Mesendoderm (in vitro differentiated cells): ENCODE measurements around the gene WNT16.

Source experiments
- DNase-seq: peaks from one replicate; pipeline ENCODE4 v3.0.0; 2013
- H2AK5ac ChIP-seq: 2 replicates; pipeline ENCODE4 v1.6.1; 2013; ENCODE audit warnings: low read length, inconsistent platforms
- H2BK120ac ChIP-seq: 2 replicates; pipeline ENCODE4 v1.6.1; 2013; ENCODE audit warnings: low read depth, mild to moderate bottlenecking, low read length, moderate library complexity, mixed read lengths
- H2BK15ac ChIP-seq: replicated peaks from 2 replicates; pipeline ENCODE4 v1.6.1; 2013; ENCODE audit warnings: low read depth, mild to moderate bottlenecking, moderate library complexity
- H2BK5ac ChIP-seq: 2 replicates; pipeline ENCODE4 v1.6.1; 2013; ENCODE audit warnings: low read length, inconsistent platforms
- H3K18ac ChIP-seq: 2 replicates; pipeline ENCODE4 v1.6.1; 2013; ENCODE audit warnings: mild to moderate bottlenecking, low read length, mixed read lengths
- H3K23ac ChIP-seq: one replicate; pipeline ENCODE4 v1.6.1; 2013; ENCODE audit warnings: low read length
- H3K27ac ChIP-seq: 2 replicates; pipeline ENCODE4 v1.5.1; 2013; ENCODE audit warnings: low read depth, mild to moderate bottlenecking, inconsistent platforms, low read length, moderate library complexity
- H3K27me3 ChIP-seq: 2 replicates; pipeline ENCODE4 v1.6.1; 2013; ENCODE audit warnings: low read length, control low read depth, mild to moderate bottlenecking, inconsistent platforms; ENCODE audit not compliant: insufficient read depth, poor library complexity
- H3K36me3 ChIP-seq: 2 replicates; pipeline ENCODE4 v1.6.1; 2013; ENCODE audit warnings: low read length, inconsistent platforms; ENCODE audit not compliant: control insufficient read depth, insufficient read depth
- H3K4ac ChIP-seq: one replicate; pipeline ENCODE4 v1.6.1; 2013; ENCODE audit warnings: low read depth, mild to moderate bottlenecking, low read length, moderate library complexity
- H3K4me1 ChIP-seq: 2 replicates; pipeline ENCODE4 v1.6.1; 2013; ENCODE audit warnings: low read depth, low read length, inconsistent platforms; ENCODE audit not compliant: control insufficient read depth
- H3K4me2 ChIP-seq: 2 replicates; pipeline ENCODE4 v1.6.1; 2013; ENCODE audit warnings: low read length
- H3K4me3 ChIP-seq: 2 replicates; pipeline ENCODE4 v1.5.1; 2013; ENCODE audit warnings: mild to moderate bottlenecking, low read length
- H3K56ac ChIP-seq: one replicate; pipeline ENCODE4 v1.6.1; 2013; ENCODE audit warnings: low read length
- H3K79me1 ChIP-seq: 2 replicates; pipeline ENCODE4 v1.6.1; 2013; ENCODE audit warnings: low read length, inconsistent platforms
- H3K79me2 ChIP-seq: 2 replicates; pipeline ENCODE4 v1.6.1; 2013; ENCODE audit warnings: mild to moderate bottlenecking, low read length; ENCODE audit not compliant: control insufficient read depth, insufficient read depth
- H3K9ac ChIP-seq: 2 replicates; pipeline ENCODE4 v1.6.1; 2013; ENCODE audit warnings: low read length, inconsistent platforms
- H4K5ac ChIP-seq: one replicate; pipeline ENCODE4 v1.6.1; 2013; ENCODE audit warnings: low read length
- H4K8ac ChIP-seq: one replicate; pipeline ENCODE4 v1.6.1; 2013; ENCODE audit warnings: low read depth, mild to moderate bottlenecking, control low read depth, low read length, moderate library complexity
- WGBS: extraction: QIAGEN DNeasy Blood & Tissue Kit; methylation state at CpG from one replicate; pipeline ENCODE4 v1.1.7; 2013; ENCODE audit warnings: low lambda C conversion rate, missing lambda C conversion rate; ENCODE audit not compliant: insufficient coverage; ENCODE audit errors: extremely low coverage; 5-methylcytosine and 5-hydroxymethylcytosine counted together

The WNT16 gene

GRCh38 chr7:121341933-121342332, 13.1 kb downstream of the WNT16 start:
- H3K9ac ChIP-seq = no peak overlapping the region
- no peak overlapping the region for H3K4ac ChIP-seq
- H4K8ac ChIP-seq = no peak overlapping the region
- H2BK5ac ChIP-seq = no peak overlapping the region
- no peak overlapping the region for H3K56ac ChIP-seq
- no peaks in the 10 kb centered on the region for H3K4me1 ChIP-seq
- no peak overlapping the region for H4K5ac ChIP-seq
- no peaks in the 10 kb centered on the region for H3K36me3 ChIP-seq
- H2AK5ac ChIP-seq = no peak overlapping the region
- no peak overlapping the region for H3K4me2 ChIP-seq
- DNase-seq = no peak
- no peaks in the 10 kb centered on the region for H3K79me1 ChIP-seq
- H3K4me3 ChIP-seq = no peak overlapping the region
- no peak overlapping the region for H2BK15ac ChIP-seq
- H3K27ac ChIP-seq = no peak overlapping the region
- no peak overlapping the region for H3K18ac ChIP-seq
- H3K79me2 ChIP-seq = no peaks in the 10 kb centered on the region
- no peak overlapping the region for H3K23ac ChIP-seq
- no peak overlapping the region for H2BK120ac ChIP-seq
- no peaks in the 10 kb centered on the region for H3K27me3 ChIP-seq

DNA sequence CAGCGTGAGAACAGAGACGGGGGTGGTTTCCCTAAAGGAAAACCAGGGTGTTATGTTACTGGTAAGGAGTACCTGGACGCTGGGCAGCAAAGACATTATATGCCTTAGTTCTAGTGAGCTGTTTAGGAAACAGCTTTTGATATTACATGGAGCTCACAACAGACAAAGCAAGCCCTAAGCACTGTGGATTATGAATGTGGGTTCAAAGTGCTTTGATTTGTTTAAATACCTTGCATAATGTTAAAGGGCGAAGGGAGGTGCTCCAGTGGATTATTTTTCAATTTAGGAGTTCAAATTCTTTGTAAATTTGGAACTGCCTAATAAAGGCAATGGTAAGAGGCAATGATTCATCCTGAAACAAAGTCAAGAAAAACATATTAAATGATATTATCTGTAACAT, 13.8 kb downstream of the WNT16 start:
- DNase-seq = no peak
- no peak overlapping the region for H3K4me3 ChIP-seq
- H3K56ac ChIP-seq = no peak overlapping the region
- no peak overlapping the region for H2AK5ac ChIP-seq
- no peak overlapping the region for H3K4ac ChIP-seq
- no peak overlapping the region for H3K27ac ChIP-seq
- H3K79me1 ChIP-seq = no peaks in the 10 kb centered on the region
- WGBS = no CpG with 5 or more reads among the region's 4 CpGs
- H3K23ac ChIP-seq = no peak overlapping the region
- no peak overlapping the region for H2BK5ac ChIP-seq
- H3K4me2 ChIP-seq = no peak overlapping the region
- no peaks in the 10 kb centered on the region for H3K36me3 ChIP-seq
- no peak overlapping the region for H2BK15ac ChIP-seq
- no peak overlapping the region for H4K5ac ChIP-seq
- H3K18ac ChIP-seq = no peak overlapping the region
- no peaks in the 10 kb centered on the region for H3K4me1 ChIP-seq
- no peaks in the 10 kb centered on the region for H3K79me2 ChIP-seq
- no peaks in the 10 kb centered on the region for H3K27me3 ChIP-seq
- no peak overlapping the region for H2BK120ac ChIP-seq
- no peak overlapping the region for H4K8ac ChIP-seq
- no peak overlapping the region for H3K9ac ChIP-seq

DNA sequence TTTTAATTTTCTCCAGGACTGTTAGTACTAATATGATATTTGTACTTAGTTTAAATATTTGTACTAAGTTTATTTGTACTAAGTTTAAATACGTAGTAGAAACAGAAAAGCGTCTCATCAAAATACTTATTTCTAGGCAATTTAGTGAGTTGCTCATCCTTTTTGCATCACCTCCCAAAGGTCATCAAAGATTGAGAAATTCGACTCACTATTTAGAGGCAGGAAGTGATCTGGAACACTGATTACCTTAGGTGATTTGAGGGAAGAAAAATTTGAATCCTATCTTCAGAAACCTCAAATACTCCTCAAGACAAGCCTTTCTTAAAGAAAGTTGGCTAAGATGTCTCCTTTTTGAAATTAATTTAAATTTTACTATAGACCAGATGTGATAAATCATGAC, 14.5 kb downstream of the WNT16 start:
- H3K79me1 ChIP-seq = no peaks in the 10 kb centered on the region
- DNase-seq = no peak
- no peak overlapping the region for H3K4me2 ChIP-seq
- H3K9ac ChIP-seq = no peak overlapping the region
- no peaks in the 10 kb centered on the region for H3K4me1 ChIP-seq
- H3K18ac ChIP-seq = no peak overlapping the region
- no peaks in the 10 kb centered on the region for H3K79me2 ChIP-seq
- no peaks in the 10 kb centered on the region for H3K27me3 ChIP-seq
- H2AK5ac ChIP-seq = no peak overlapping the region
- no CpG with 5 or more reads among the region's 3 CpGs for WGBS
- H3K4ac ChIP-seq = no peak overlapping the region
- H3K4me3 ChIP-seq = no peak overlapping the region
- no peak overlapping the region for H4K5ac ChIP-seq
- no peak overlapping the region for H4K8ac ChIP-seq
- no peaks in the 10 kb centered on the region for H3K36me3 ChIP-seq
- H2BK15ac ChIP-seq = no peak overlapping the region
- no peak overlapping the region for H2BK5ac ChIP-seq
- H2BK120ac ChIP-seq = no peak overlapping the region
- H3K23ac ChIP-seq = no peak overlapping the region
- H3K27ac ChIP-seq = no peak overlapping the region
- no peak overlapping the region for H3K56ac ChIP-seq

- Histone ChIP-seq H2BK5ac (no peak overlapping the region), H2AK5ac (no peak overlapping the region), H3K79me2 (no peaks in the 10 kb centered on the region), H3K56ac (no peak overlapping the region), H3K23ac (no peak overlapping the region), H3K36me3 (no peaks in the 10 kb centered on the region), H3K4me2 (no peak overlapping the region), H3K79me1 (no peaks in the 10 kb centered on the region), H2BK120ac (no peak overlapping the region), H3K4me1 (no peaks in the 10 kb centered on the region), H3K27me3 (no peaks in the 10 kb centered on the region), H3K27ac (no peak overlapping the region), H3K4ac (no peak overlapping the region), H3K4me3 (no peak overlapping the region), H4K8ac (no peak overlapping the region), H2BK15ac (no peak overlapping the region), H4K5ac (no peak overlapping the region), H3K9ac (no peak overlapping the region), H3K18ac (no peak overlapping the region)
- no CpG with 5 or more reads among the region's 2 CpGs for WGBS
- no peak for DNase-seq
Measured at GRCh38 chr7:121344093-121344492, 15.3 kb downstream of the WNT16 start.

DNA sequence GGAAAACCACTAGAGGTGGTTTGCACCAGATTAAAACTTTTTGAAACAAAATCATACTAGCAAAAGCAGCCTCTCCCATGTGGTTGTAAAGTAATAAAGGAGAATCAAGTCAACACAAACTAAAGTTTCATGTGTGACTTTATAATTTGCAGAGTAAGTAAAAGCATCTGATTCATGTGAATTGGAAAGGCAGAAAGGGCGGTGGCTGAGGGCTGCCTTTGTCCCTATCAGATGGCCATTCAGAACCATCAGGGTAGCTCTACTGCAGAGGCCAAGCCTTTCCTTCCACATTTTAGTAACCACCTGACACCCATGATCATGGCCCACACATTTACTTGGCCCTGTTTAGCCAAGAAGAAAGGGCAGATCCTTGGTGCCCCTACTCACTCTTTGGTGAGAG, 15.7 kb downstream of the WNT16 start:
- H4K5ac ChIP-seq = no peak overlapping the region
- H3K4me3 ChIP-seq = no peak overlapping the region
- no peak overlapping the region for H3K27ac ChIP-seq
- no peak overlapping the region for H3K4me2 ChIP-seq
- no peak for DNase-seq
- no peaks in the 10 kb centered on the region for H3K36me3 ChIP-seq
- no peak overlapping the region for H2AK5ac ChIP-seq
- H2BK120ac ChIP-seq = no peak overlapping the region
- H3K56ac ChIP-seq = no peak overlapping the region
- no peak overlapping the region for H2BK5ac ChIP-seq
- no peak overlapping the region for H4K8ac ChIP-seq
- H3K79me2 ChIP-seq = no peaks in the 10 kb centered on the region
- H3K9ac ChIP-seq = no peak overlapping the region
- H3K18ac ChIP-seq = no peak overlapping the region
- no CpG with 5 or more reads among the region's 1 CpG for WGBS
- H3K23ac ChIP-seq = no peak overlapping the region
- no peaks in the 10 kb centered on the region for H3K4me1 ChIP-seq
- H3K79me1 ChIP-seq = no peaks in the 10 kb centered on the region
- no peak overlapping the region for H2BK15ac ChIP-seq
- H3K4ac ChIP-seq = no peak overlapping the region
- no peaks in the 10 kb centered on the region for H3K27me3 ChIP-seq

DNA sequence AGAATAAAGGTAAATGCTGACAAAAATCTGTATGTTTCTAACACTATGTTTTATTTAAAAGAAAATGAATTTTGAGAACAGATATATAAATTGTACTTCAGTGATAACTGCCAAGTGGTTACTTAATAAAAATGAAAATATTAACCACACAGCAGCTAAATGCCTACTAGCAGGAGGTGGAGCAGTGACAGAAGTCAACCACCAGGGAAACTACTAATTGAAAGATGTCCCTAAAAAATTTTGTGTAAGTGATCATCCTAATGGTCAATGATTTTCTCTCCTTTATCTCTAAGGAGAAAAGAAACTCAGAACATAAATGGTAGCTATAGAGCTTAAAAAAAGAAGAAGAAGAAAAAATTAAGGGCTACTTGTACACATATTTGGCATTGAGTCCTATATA, 22.9 kb downstream of the WNT16 start:
- H3K27ac ChIP-seq = no peak overlapping the region
- H3K56ac ChIP-seq = no peak overlapping the region
- no peak overlapping the region for H3K18ac ChIP-seq
- H3K4me1 ChIP-seq = no peaks in the 10 kb centered on the region
- H4K8ac ChIP-seq = no peak overlapping the region
- no peak overlapping the region for H3K4me3 ChIP-seq
- H3K23ac ChIP-seq = no peak overlapping the region
- H3K36me3 ChIP-seq = no peaks in the 10 kb centered on the region
- H3K4me2 ChIP-seq = no peak overlapping the region
- H3K9ac ChIP-seq = no peak overlapping the region
- H2BK120ac ChIP-seq = no peak overlapping the region
- H4K5ac ChIP-seq = no peak overlapping the region
- no peaks in the 10 kb centered on the region for H3K79me1 ChIP-seq
- H2AK5ac ChIP-seq = no peak overlapping the region
- H3K4ac ChIP-seq = no peak overlapping the region
- no peak for DNase-seq
- H3K27me3 ChIP-seq = no peaks in the 10 kb centered on the region
- no peaks in the 10 kb centered on the region for H3K79me2 ChIP-seq
- H2BK15ac ChIP-seq = no peak overlapping the region
- no peak overlapping the region for H2BK5ac ChIP-seq
